ENCODE results near the gene ORC1.

GRCh38 chr1:52436817-52437216 lies 32.6 kb upstream of the ORC1 start:
- no peak for TF ChIP-seq CTCF (conservative IDR thresholded peaks at IDR 0.05; ENCODE audit: low read depth in 2 of 2)
- no peak for TF ChIP-seq CREB1 (CRISPR knock-in tag; IDR thresholded peaks at IDR 0.05; ENCODE audit: low read depth)
- TF ChIP-seq REST (IDR thresholded peaks at IDR 0.05; ENCODE audit: unreplicated experiment) = no peak
- no peak for TF ChIP-seq ETS1 (IDR thresholded peaks at IDR 0.05)
- no peak for TF ChIP-seq EZH2 (IDR thresholded peaks at IDR 0.05; ENCODE audit: low read depth, unreplicated experiment)
- no peak for TF ChIP-seq POLR2AphosphoS5 (IDR thresholded peaks at IDR 0.05; ENCODE audit: low read depth)

Measured in GM23338 (cell line).